A549 treated with AZD9567 at 1 μM for 4 hours (cell line): ENCODE measurements around the gene KRTAP19-7. TPM values are rescaled to one million over a fixed set of nuclear protein-coding genes. Genes with fewer than 3 reads are reported as not detected.

Experiments
- total RNA-seq: library from RNA; stranded (reverse); fragments of 200-300 nt; extraction: Qiagen RNA extraction; gene quantifications from 5 replicates; pipeline ENCODE4 v1.2.3, GENCODE V29; 2022; ENCODE audit not compliant: insufficient read depth

The KRTAP19-7 gene, protein sequence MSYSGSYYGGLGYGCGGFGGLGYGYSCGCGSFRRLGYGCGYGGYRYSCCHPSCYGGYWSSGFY
- total RNA-seq: not detected in 5 replicates

DNA sequence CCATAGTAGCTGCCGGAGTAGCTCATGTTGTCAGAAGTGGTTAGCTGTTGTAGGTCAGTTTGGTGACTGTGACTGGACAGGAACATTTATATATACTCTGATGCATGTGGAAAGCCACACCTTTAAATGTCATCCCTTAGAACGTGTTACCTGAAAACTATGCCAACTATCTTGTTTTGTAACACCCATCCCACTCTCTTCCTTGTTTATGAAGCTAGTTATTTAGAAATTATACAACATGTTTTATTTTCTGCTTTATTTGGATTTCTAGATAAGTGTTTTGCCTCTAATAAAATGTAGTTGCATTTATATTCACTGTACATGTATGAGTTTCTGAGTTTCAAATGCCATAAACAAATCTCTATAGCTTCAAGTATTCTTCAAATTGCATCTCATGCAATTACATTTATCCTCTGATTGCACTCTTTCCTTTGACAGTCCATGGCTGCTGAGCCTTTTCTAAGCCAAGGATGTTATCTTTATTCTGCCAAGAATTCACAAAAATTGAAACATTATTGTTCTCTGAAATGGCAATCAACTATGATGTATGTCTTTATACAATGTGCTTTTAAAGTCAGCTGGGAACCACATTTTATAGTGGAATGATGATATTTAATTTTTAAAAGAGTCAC, at the start of gene KRTAP19-7:
Gene KRTAP19-7, minus strand, starts transcription at position 51 of the 632 bp plus-strand sequence. Its CDS starts 25 bp downstream, at position 26.

DNA sequence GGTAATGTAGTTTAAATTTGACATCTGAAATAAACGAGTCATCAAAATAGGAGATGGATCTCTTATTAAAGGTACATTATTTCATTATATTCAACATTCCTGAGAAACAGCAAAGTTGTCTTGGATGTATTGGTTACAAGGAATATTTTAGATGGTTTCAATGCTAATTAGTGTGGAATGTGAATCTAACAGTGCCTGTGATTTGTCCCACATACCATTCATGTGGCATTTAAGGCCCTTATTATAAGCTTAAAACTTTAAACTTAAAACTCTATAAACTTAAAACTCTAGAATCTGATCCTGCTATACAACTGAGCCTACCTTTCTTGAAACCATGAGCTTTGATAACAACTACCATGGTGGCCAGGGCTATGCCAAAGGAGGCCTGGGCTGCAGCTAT, 39.7 kb upstream of the KRTAP19-7 start, which contains the start of gene KRTAP22-1:
Gene KRTAP22-1, plus strand, starts transcription at position 301 of the 400 bp plus-strand sequence.

DNA sequence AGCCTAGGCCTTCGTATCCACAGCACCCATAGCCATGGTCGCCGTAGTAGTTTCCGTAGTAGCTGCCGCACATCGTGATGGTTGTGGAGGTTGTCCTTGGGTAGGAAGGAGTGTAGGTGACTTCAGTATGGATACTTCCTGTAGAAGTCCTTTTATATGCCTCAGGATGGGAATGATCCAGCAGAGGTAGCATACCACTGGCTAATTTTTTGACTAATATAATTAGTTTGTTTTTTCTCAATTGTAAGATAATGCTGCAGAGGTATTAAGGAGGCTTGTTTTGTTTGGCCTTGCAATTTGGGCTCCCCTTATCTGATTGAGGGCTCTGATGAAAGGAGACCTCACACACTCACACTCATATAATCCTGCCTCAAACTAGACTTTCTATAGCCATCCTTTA, 37.7 kb upstream of the KRTAP19-7 start, which contains the start of gene KRTAP6-2:
Gene KRTAP6-2, minus strand, starts transcription at position 101 of the 400 bp plus-strand sequence. Its CDS starts 28 bp downstream, at position 73.

DNA sequence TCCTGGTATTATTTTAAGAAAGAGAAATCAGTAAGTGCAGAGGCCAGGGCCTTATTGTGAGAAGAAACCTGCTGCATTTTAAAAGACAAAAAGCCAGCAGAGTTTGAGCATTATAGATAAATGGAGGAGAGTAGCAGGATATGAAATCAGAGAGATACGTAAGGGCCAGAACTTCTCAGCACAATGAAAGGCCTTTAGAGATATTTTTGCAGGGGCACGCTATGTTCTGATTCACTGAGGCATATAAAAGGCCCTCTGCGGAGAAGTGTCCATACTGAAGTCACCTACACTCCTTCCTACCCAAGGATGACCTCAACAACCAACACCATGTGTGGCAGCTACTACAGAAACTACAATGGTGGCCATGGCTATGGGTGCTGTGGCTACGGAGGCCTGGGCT, 31.0 kb upstream of the KRTAP19-7 start, which contains the start of gene KRTAP6-3:
Gene KRTAP6-3, plus strand, starts transcription at position 301 of the 400 bp plus-strand sequence. Its CDS starts 6 bp downstream, at position 307.

DNA sequence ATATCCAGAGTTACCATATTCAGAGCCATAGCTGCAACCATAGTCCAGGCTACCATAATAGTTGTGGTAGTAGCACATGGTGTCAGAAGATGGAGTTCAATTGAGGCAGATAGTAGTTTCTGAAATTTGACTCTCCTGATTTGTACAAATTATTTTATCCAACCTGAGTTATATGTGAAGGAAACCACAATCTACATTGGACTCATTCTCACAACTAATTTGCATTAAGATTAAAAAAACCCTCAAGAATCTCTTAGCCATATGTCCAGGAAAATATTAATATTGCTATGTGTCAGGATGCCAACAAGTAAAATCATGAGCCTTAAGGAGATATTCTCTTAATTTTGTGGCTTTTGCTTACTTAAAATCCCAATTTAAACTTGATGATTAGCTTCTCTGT, 29.2 kb upstream of the KRTAP19-7 start, which contains the start of gene KRTAP22-2:
Gene KRTAP22-2, minus strand, starts transcription at position 101 of the 400 bp plus-strand sequence.

DNA sequence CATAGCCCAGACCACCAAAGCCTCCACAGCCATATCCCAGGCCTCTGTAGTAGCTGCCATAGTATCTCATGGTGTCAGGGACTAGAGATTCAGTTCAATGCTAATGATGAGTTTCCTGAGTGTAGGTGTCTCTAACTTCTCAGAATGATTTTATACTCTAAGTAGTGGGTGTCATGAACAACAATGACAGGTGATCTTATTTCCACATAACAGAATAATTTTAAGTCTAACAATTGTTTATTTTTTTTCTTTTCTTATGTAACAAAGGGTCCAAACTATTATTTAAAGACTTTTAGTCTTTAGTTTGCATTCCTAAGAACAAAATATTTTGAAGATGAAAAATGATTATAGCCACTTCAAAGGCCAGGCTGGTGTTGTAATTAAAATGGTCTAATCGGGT, 19.4 kb downstream of the KRTAP19-7 start, which contains the start of gene KRTAP19-6:
Gene KRTAP19-6, minus strand, starts transcription at position 101 of the 400 bp plus-strand sequence. Its CDS starts 31 bp downstream, at position 70.

Other genes with a start within 250 kb of the KRTAP19-7 start
- not detected in 5 replicates for gene KRTAP26-1, start 241.0 kb downstream of the KRTAP19-7 start, total RNA-seq
- gene KRTAP27-1, start 223.6 kb downstream of the KRTAP19-7 start, total RNA-seq: not detected in 5 replicates
- gene KRTAP23-1, start 212.7 kb downstream of the KRTAP19-7 start, total RNA-seq: not detected in 5 replicates
- gene KRTAP13-2, start 189.0 kb downstream of the KRTAP19-7 start, total RNA-seq: 0.09 TPM in 1 of 5 replicates, not detected in the others
- gene KRTAP13-1, start 165.3 kb downstream of the KRTAP19-7 start, total RNA-seq: not detected in 5 replicates
- gene KRTAP13-3, start 135.4 kb downstream of the KRTAP19-7 start, total RNA-seq: not detected in 5 replicates
- gene KRTAP13-4, start 131.1 kb downstream of the KRTAP19-7 start, total RNA-seq: not detected in 5 replicates
- not detected in 5 replicates for gene KRTAP15-1, start 121.0 kb downstream of the KRTAP19-7 start, total RNA-seq
- gene KRTAP19-1, start 80.9 kb downstream of the KRTAP19-7 start, total RNA-seq: not detected in 5 replicates
- gene KRTAP19-2, start 73.9 kb downstream of the KRTAP19-7 start, total RNA-seq: not detected in 5 replicates
- gene KRTAP19-3, start 69.3 kb downstream of the KRTAP19-7 start, total RNA-seq: not detected in 5 replicates
- not detected in 5 replicates for gene KRTAP19-4, start 64.1 kb downstream of the KRTAP19-7 start, total RNA-seq
- not detected in 5 replicates for gene KRTAP19-5, start 59.2 kb downstream of the KRTAP19-7 start, total RNA-seq
- not detected in 5 replicates for gene KRTAP19-6, start 19.4 kb downstream of the KRTAP19-7 start, total RNA-seq
- not detected in 5 replicates for gene KRTAP22-2, start 29.1 kb upstream of the KRTAP19-7 start, total RNA-seq
- gene KRTAP6-3, start 31.1 kb upstream of the KRTAP19-7 start, total RNA-seq: not detected in 5 replicates
- gene KRTAP6-2, start 37.6 kb upstream of the KRTAP19-7 start, total RNA-seq: not detected in 5 replicates
- gene KRTAP22-1, start 39.8 kb upstream of the KRTAP19-7 start, total RNA-seq: not detected in 5 replicates
- gene KRTAP6-1, start 52.6 kb upstream of the KRTAP19-7 start, total RNA-seq: not detected in 5 replicates
- not detected in 5 replicates for gene KRTAP20-1, start 55.1 kb upstream of the KRTAP19-7 start, total RNA-seq
- gene KRTAP20-4, start 59.3 kb upstream of the KRTAP19-7 start, total RNA-seq: not detected in 5 replicates
- not detected in 5 replicates for gene KRTAP20-2, start 73.9 kb upstream of the KRTAP19-7 start, total RNA-seq
- not detected in 5 replicates for gene KRTAP20-3, start 81.5 kb upstream of the KRTAP19-7 start, total RNA-seq
- gene KRTAP21-3, start 157.5 kb upstream of the KRTAP19-7 start, total RNA-seq: not detected in 5 replicates
- not detected in 5 replicates for gene KRTAP21-2, start 185.9 kb upstream of the KRTAP19-7 start, total RNA-seq
- gene KRTAP21-1, start 194.1 kb upstream of the KRTAP19-7 start, total RNA-seq: not detected in 5 replicates